ENCODE results near the gene LSM14B. TPM values are rescaled to one million over a fixed set of nuclear protein-coding genes. Genes with fewer than 3 reads are reported as not detected.
"Not testable (repeated sequence)": the region's sequence is repeated elsewhere in the genome, so short reads cannot be mapped to it uniquely, and the experiment has no call there.

The LSM14B gene
- total RNA-seq, 1 donor from 2014 or later, result 64.3 TPM

DNA sequence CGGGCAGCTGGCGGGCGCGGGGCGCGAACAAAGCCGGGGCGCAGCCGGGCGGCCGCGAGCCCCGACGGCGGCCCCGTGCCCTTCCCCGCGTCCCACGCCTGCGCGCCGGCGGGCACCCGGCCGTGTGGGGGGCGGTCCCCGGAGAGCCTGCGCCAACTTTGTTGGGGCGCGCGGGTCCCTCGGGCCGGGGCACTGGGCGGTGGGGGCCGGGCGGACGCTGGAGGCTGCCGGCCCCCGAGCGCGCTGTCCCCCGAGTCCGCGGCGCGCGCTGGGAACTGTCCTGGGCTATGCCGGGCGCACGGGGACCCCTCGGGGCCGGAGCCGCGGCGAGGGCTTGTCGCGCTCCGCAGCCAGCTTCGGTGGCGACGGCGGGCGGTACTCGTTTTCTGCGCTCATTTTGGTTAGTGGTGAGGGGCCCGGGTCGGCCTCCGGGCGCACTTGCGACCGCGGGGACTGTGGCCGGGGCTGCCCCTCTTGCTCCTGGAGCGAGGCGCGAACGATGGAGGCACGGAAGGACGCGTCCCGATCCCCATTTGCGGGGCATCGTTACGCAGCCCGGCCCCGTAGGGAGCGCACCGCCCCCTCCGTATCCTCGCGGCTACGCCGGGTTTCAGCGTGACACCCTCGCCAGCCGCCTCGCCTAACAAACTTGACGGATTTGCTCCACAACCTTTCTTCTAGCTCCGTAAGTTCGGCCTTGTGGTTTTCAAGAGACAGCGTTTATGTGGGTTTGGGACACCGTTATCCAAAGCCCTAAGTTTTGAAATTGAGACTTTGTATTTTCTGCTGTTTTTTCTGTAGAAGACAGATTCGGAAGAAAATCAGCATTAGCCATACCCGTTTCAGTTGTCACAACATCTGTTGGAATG lies 21.9 kb downstream of the LSM14B start:
- H3K4me3 Mint-ChIP-seq, result peak overlapping the region; percentile 74
- no peak for TF ChIP-seq CTCF (IDR thresholded peaks at IDR 0.05; ENCODE audit: unreplicated experiment)
- H3K4me1 Mint-ChIP-seq, result peaks cover 44% of the 10 kb centered on the region
- H3K27me3 Mint-ChIP-seq (ENCODE audit: low read depth), result no peaks in the 10 kb centered on the region
- no peaks in the 10 kb centered on the region for H3K9me3 Mint-ChIP-seq
- peak in 1 of 2 experiments; percentile 59 for DNase-seq (ENCODE audit: low spot score in 2 of 2, unreplicated experiment in 2 of 2)
- peak overlapping the region; percentile 93 for H3K27ac Mint-ChIP-seq
- peaks cover 7% of the 10 kb centered on the region for H3K36me3 Mint-ChIP-seq

- H3K27ac Mint-ChIP-seq, result no peak overlapping the region
- no peak for TF ChIP-seq CTCF (IDR thresholded peaks at IDR 0.05; ENCODE audit: unreplicated experiment)
Observed at GRCh38 chr20:62145688-62146018, 23.4 kb downstream of the LSM14B start.

GRCh38 chr20:62146019-62146755 lies 23.9 kb downstream of the LSM14B start:
- peaks cover 48% of the 10 kb centered on the region for H3K4me1 Mint-ChIP-seq
- peak overlapping the region; percentile 74 for H3K4me3 Mint-ChIP-seq
- DNase-seq (ENCODE audit: low spot score in 2 of 2, unreplicated experiment in 2 of 2), result no peak
- no peaks in the 10 kb centered on the region for H3K9me3 Mint-ChIP-seq
- H3K27ac Mint-ChIP-seq, result no peak overlapping the region
- H3K27me3 Mint-ChIP-seq (ENCODE audit: low read depth), result no peaks in the 10 kb centered on the region
- H3K36me3 Mint-ChIP-seq, result no peaks in the 10 kb centered on the region
- TF ChIP-seq CTCF (IDR thresholded peaks at IDR 0.05; ENCODE audit: unreplicated experiment), result no peak

More at GRCh38 chr20:62145688-62146018, 23.4 kb downstream of the LSM14B start:
- H3K36me3 Mint-ChIP-seq, result peaks cover 2% of the 10 kb centered on the region
- peak overlapping the region; percentile 74 for H3K4me3 Mint-ChIP-seq
- H3K27me3 Mint-ChIP-seq (ENCODE audit: low read depth), result no peaks in the 10 kb centered on the region
- DNase-seq (ENCODE audit: low spot score in 2 of 2, unreplicated experiment in 2 of 2), result no peak
- peaks cover 52% of the 10 kb centered on the region for H3K4me1 Mint-ChIP-seq
- no peaks in the 10 kb centered on the region for H3K9me3 Mint-ChIP-seq

DNA sequence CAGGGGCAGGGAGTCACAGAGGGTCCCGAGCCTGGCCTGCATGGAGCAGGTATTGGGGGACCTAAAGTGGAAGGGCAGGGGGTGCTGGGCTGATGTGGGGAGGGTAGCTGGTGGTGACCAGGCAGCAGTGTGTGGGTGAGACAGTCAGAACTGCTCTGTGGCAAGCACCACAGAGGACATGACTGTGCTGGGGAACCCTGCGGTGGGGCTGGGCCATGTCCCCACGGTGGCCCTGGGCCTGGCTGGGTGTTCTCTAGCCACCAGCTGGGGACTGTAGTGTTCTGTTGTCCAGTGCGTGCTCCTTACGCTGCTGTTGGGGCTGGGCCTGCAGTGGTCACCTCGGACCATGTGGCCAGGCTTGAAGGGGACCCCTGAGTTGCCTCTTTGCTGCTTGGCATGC lies 24.9 kb downstream of the LSM14B start:
- Mint-ChIP-seq H3K36me3 (peaks cover under 1% of the 10 kb centered on the region), H3K27me3 (ENCODE audit: low read depth) (no peaks in the 10 kb centered on the region), H3K4me1 (peaks cover 38% of the 10 kb centered on the region), H3K4me3 (no peak overlapping the region), H3K27ac (no peak overlapping the region), H3K9me3 (no peaks in the 10 kb centered on the region)
- DNase-seq (ENCODE audit: low spot score in 2 of 2, unreplicated experiment in 2 of 2), result no peak
- no peak for TF ChIP-seq CTCF (IDR thresholded peaks at IDR 0.05; ENCODE audit: unreplicated experiment)

GRCh38 chr20:62147528-62147927 lies 25.3 kb downstream of the LSM14B start:
- no peak for DNase-seq (ENCODE audit: low spot score in 2 of 2, unreplicated experiment in 2 of 2)
- Mint-ChIP-seq H3K9me3 (no peaks in the 10 kb centered on the region), H3K36me3 (peaks cover 4% of the 10 kb centered on the region), H3K4me1 (peaks cover 36% of the 10 kb centered on the region), H3K4me3 (no peak overlapping the region), H3K27me3 (ENCODE audit: low read depth) (no peaks in the 10 kb centered on the region), H3K27ac (no peak overlapping the region)
- TF ChIP-seq CTCF (IDR thresholded peaks at IDR 0.05; ENCODE audit: unreplicated experiment), result no peak

DNA sequence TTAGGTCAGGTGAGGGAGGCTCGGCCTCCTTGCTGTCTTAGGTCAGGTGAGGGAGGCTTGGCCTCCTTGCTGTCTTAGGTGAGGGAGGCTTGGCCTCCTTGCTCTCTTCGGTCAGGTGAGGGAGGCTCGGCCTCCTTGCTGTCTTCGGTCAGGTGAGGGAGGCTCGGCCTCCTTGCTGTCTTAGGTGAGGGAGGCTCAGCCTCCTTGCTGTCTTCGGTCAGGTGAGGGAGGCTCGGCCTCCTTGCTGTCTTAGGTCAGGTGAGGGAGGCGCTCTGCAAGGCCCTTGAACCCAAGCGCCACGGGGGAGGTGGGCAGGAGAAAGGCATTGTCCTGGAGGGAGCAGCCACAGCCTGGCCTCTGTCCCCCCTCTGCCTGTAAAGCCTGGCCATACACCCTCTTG lies 26.1 kb downstream of the LSM14B start:
- H3K27ac Mint-ChIP-seq; DNase-seq (ENCODE audit: low spot score in 2 of 2, unreplicated experiment in 2 of 2); H3K27me3 Mint-ChIP-seq (ENCODE audit: low read depth); H3K9me3 Mint-ChIP-seq; H3K4me3 Mint-ChIP-seq: not testable (repeated sequence)
- peaks cover 36% of the 10 kb centered on the region for H3K4me1 Mint-ChIP-seq
- peaks cover 12% of the 10 kb centered on the region for H3K36me3 Mint-ChIP-seq
